BJ (cell line): ENCODE measurements around the gene DDX18. TPM values are rescaled to one million over a fixed set of nuclear protein-coding genes. Genes with fewer than 3 reads are reported as not detected.
A peak's percentile ranks its signal among the peaks of the same experiment; 100 is the strongest.

Source experiments
- CTCF ChIA-PET: fragments of 350-600 bp; formaldehyde crosslinking; extraction: SDS; loops from one replicate; lab custom pipeline; 2021; ENCODE audit warnings: antibody characterized with exemption, inconsistent platforms; lab: Yijun Ruan, JAX
- POLR2A ChIA-PET: fragments of 300-600 bp; sonication (Branson Sonifier 250); formaldehyde crosslinking; extraction: SDS; loops from one replicate; lab custom pipeline; 2021; ENCODE audit warnings: antibody characterized with exemption; lab: Charles Lee
- DNase-seq: peaks from one replicate; pipeline ENCODE4 v3.0.0-alpha.2; 2011; ENCODE audit warnings: low read depth
- H3K27me3 ChIP-seq: 2 replicates; pipeline ENCODE4 v1.6.0; 2011; ENCODE audit warnings: low read length; ENCODE audit not compliant: control insufficient read depth, insufficient read depth
- H3K36me3 ChIP-seq: 2 replicates; pipeline ENCODE4 v1.5.1; 2011; ENCODE audit warnings: low read length; ENCODE audit not compliant: control insufficient read depth, insufficient read depth
- H3K4me3 ChIP-seq: 2 replicates; pipeline ENCODE4 v1.5.1; 2011; ENCODE audit warnings: low read depth, mild to moderate bottlenecking, control low read depth, low read length
- polyA plus RNA-seq: library from polyadenylated mRNA; depleted of rRNA; stranded (reverse); fragments of >200 nt; gene quantifications from 2 replicates; pipeline ENCODE4 v1.2.3, GENCODE V29; 2011
- TF ChIP-seq, protein P1 (sequence below): IDR thresholded peaks from 2 replicates; pipeline ENCODE4 v1.5.1; 2011; ENCODE audit warnings: low read depth, mild to moderate bottlenecking, control low read depth, inconsistent platforms, low read length, moderate library complexity; ENCODE audit not compliant: insufficient read depth

DDX18 gene
- polyA plus RNA-seq, 1 experiment: 30.9 TPM

DNA sequence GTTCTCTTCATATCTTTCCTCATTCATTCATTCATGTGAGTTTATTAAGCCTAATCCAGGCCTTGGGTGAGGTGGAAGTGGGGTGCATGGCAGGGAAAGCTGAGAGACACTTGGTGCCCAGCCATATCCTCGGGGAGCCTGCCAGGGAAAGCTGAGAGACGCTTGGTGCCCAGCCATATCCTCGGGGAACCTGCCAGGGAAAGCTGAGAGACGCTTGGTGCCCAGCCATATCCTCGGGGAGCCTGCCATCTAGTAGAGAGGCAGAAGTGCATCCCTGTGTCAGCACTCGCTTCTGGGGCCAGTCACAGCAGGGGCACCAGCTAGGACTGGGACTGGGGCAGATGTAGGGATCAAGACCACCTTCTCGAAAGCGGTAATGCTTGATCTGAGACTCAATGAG, 39.4 kb downstream of the DDX18 start:
- peaks cover 3% of the 10 kb centered on the region for H3K27me3 ChIP-seq
- CTCF ChIA-PET: interaction anchor here (0.7 to 2.3 kb wide), 5 partner anchors 18 to 149 kb away, joined by 3 to 8 read pairs (median 4); partner anchors contain the start of gene DDX18
- DNase-seq: no peak
- POLR2A ChIA-PET: no interaction called here
- no peak overlapping the region for H3K4me3 ChIP-seq
- no peaks in the 10 kb centered on the region for H3K36me3 ChIP-seq
- TF ChIP-seq, protein P1, sequence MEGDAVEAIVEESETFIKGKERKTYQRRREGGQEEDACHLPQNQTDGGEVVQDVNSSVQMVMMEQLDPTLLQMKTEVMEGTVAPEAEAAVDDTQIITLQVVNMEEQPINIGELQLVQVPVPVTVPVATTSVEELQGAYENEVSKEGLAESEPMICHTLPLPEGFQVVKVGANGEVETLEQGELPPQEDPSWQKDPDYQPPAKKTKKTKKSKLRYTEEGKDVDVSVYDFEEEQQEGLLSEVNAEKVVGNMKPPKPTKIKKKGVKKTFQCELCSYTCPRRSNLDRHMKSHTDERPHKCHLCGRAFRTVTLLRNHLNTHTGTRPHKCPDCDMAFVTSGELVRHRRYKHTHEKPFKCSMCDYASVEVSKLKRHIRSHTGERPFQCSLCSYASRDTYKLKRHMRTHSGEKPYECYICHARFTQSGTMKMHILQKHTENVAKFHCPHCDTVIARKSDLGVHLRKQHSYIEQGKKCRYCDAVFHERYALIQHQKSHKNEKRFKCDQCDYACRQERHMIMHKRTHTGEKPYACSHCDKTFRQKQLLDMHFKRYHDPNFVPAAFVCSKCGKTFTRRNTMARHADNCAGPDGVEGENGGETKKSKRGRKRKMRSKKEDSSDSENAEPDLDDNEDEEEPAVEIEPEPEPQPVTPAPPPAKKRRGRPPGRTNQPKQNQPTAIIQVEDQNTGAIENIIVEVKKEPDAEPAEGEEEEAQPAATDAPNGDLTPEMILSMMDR: no peak

DNA sequence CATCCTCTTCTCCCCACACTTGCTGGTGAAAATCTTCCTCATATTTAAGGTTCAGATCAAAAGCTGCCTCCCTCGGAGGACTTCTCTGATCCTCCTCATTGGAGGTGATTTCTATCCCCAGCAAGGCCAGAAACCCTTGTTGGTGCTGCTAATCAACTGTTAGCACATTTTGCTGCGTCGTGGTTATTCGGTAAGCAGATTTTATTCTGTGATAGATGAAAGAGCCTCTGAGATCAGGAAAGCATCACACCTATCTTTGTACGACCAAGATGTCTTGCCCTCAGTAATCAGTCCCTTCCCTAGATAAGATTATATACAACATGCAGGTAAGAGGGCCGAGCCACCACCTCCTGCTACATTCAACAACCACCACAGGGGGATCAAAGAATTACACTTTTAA, 40.1 kb downstream of the DDX18 start:
- Histone ChIP-seq H3K27me3 (peaks cover 3% of the 10 kb centered on the region), H3K4me3 (no peak overlapping the region), H3K36me3 (no peaks in the 10 kb centered on the region)
- ChIA-PET CTCF (interaction anchor here (1.5 to 2.9 kb wide), 2 partner anchors 19 to 149 kb away, joined by 4 to 9 read pairs; no protein-coding TSS in a partner anchor), POLR2A (no interaction called here)
- DNase-seq: no peak
- TF ChIP-seq, protein P1: no peak

DNA sequence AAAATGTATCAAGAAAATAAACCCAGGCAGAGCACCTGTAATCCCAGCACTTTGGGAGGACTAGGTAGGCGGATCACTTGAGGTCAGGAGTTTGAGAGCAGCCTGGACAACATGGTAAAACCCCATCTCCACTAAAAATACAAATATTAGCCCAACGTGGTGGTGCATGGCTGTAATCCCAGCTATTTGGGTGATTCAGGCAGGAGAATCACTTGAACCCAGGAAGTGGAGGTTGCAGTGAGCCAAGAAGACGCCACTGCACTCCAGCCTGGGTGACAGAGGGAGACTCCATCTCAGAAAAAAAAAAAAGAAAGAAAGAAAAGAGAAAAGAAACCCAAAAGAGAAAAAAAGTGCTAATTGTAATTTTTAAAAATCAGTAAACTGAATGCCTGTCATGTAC, 41.4 kb downstream of the DDX18 start:
- POLR2A ChIA-PET: interaction anchor here (0.6 kb wide), 1 partner anchor 12 kb away, joined by 3 read pairs; no protein-coding TSS in a partner anchor
- CTCF ChIA-PET: interaction anchor here (0.6 to 2.9 kb wide), 5 partner anchors 22 to 148 kb away, joined by 3 to 9 read pairs (median 4); partner anchors contain the start of gene DDX18

DNA sequence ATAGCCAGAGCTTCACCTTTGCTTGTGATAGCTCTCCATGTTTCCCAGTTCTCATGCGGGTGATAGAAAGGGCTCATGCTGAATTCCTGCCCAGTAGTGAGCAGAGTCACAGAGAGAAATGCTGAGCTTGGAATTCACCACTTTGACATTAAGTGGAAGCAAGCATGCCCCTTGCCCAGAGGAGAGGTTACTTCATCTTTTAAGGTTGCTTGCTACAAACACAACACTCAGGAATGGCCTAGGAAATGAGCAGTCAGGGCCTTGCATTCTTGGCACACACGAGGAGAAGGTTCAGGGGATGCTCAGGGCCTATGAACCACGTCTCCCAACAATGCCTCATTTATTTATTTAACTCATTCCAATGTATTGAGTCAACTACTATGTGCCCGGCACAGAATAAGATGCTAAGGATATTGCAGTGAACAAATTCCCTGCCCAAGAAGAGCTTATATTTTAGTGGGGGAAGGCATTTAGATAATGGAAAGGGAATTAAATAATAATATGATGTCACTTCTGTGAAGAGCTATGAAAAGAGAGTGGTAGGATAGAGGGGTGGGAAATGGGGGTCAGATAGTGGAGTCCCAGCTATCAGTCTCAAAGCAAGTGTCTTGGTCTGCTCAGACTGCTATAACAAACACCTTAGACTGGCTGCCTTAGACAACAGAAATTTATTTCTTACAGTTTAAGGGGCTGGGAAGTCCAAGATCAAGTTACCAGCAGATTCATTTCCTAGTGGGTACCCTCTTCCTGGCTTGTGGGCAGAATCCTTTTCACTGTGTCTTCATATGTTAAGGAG, 42.1 kb downstream of the DDX18 start:
- Histone ChIP-seq H3K4me3 (no peak overlapping the region), H3K36me3 (no peaks in the 10 kb centered on the region), H3K27me3 (0 out of 2 replicates have a peak, but pooled peaks cover 1% of the 10 kb centered on the region)
- POLR2A ChIA-PET: no interaction called here
- TF ChIP-seq, protein P1: no peak
- peak; percentile 81 for DNase-seq
- CTCF ChIA-PET: interaction anchor here (0.9 to 2.9 kb wide), 4 partner anchors 22 to 147 kb away, joined by 3 to 9 read pairs (median 4); partner anchors contain the start of gene DDX18

More for the DNA sequence above, 41.4 kb downstream of the DDX18 start:
- TF ChIP-seq, protein P1: no peak
- Histone ChIP-seq H3K36me3 (no peaks in the 10 kb centered on the region), H3K27me3 (0 out of 2 replicates have a peak, but pooled peaks cover 1% of the 10 kb centered on the region), H3K4me3 (no peak overlapping the region)
- no peak for DNase-seq

DNA sequence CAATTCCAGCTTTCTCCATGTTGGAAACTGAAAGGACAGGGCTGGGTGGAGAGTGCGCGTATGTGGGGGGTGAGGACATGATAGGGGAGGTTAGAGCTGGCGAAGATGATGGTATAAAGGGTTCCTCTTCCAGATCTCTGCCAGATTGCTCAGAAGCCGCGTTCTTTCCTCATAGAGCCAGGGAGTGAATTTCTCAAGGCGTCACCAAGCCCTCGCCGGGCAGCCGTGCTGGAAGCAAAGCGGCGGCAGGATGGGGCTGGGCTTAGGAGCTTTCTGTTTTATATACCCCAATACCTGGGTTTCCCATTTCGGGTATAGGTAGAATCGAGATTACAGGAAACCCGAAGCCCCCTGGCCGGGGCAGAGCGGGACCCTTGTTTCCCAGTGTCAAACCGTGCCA, 43.8 kb downstream of the DDX18 start:
- Histone ChIP-seq H3K36me3 (no peaks in the 10 kb centered on the region), H3K4me3 (no peak overlapping the region), H3K27me3 (0 out of 2 replicates have a peak, but pooled peaks cover 1% of the 10 kb centered on the region)
- TF ChIP-seq, protein P1: no peak
- ChIA-PET POLR2A (no interaction called here), CTCF (interaction anchor here (1.1 kb wide), 1 partner anchor 19 kb away, joined by 3 read pairs; no protein-coding TSS in a partner anchor)
- no peak for DNase-seq
